H9 (cell line): Measurements from ENCODE around the gene LRTM2. TPM values are rescaled to one million over a fixed set of nuclear protein-coding genes. Genes with fewer than 3 reads are reported as not detected.

ENCODE experiments used
- DNase-seq: peaks from one replicate; pipeline ENCODE4 v3.0.0-alpha.2; 2017
- H2AFZ ChIP-seq: one replicate; pipeline ENCODE4 v1.6.1; 2013; ENCODE audit warnings: mild to moderate bottlenecking, low read length, control low read depth, moderate library complexity
- H2AK5ac ChIP-seq: 2 replicates; pipeline ENCODE4 v1.6.1; 2013; ENCODE audit warnings: low read length, control low read depth, mixed read lengths; ENCODE audit not compliant: insufficient read length
- H2BK120ac ChIP-seq: one replicate; pipeline ENCODE4 v1.6.1; 2013; ENCODE audit warnings: low read depth, mild to moderate bottlenecking, low read length, control low read depth, inconsistent platforms; ENCODE audit not compliant: poor library complexity, severe bottlenecking
- H2BK12ac ChIP-seq: 2 replicates; pipeline ENCODE4 v1.6.1; 2013; ENCODE audit warnings: low read length, control low read depth, mixed read lengths, low read depth; ENCODE audit not compliant: insufficient read length
- H2BK15ac ChIP-seq: 2 replicates; pipeline ENCODE4 v1.6.1; 2013; ENCODE audit warnings: low read depth, low read length, control low read depth
- H2BK20ac ChIP-seq: one replicate; pipeline ENCODE4 v1.6.1; 2013; ENCODE audit warnings: low read depth, mild to moderate bottlenecking, low read length, control low read depth, inconsistent platforms; ENCODE audit not compliant: poor library complexity, severe bottlenecking
- H2BK5ac ChIP-seq: 2 replicates; pipeline ENCODE4 v1.6.1; 2013; ENCODE audit warnings: low read length, control low read depth, mixed read lengths; ENCODE audit not compliant: insufficient read length
- H3K14ac ChIP-seq: 2 replicates; pipeline ENCODE4 v1.6.1; 2013; ENCODE audit warnings: low read length, control low read depth; ENCODE audit not compliant: insufficient read depth
- H3K18ac ChIP-seq: 2 replicates; pipeline ENCODE4 v1.6.1; 2013; ENCODE audit warnings: low read depth, mild to moderate bottlenecking, mixed read lengths, low read length, control low read depth; ENCODE audit not compliant: insufficient read length
- H3K23ac ChIP-seq: 2 replicates; pipeline ENCODE4 v1.6.1; 2013; ENCODE audit warnings: low read length, control low read depth, mixed read lengths, low read depth; ENCODE audit not compliant: insufficient read length
- H3K23me2 ChIP-seq: 2 replicates; pipeline ENCODE4 v1.6.1; 2013; ENCODE audit warnings: low read depth, mild to moderate bottlenecking, mixed read lengths, low read length, control low read depth; ENCODE audit not compliant: insufficient read length, poor library complexity, severe bottlenecking
- H3K27ac ChIP-seq: 2 replicates; pipeline ENCODE4 v1.5.1; 2013; ENCODE audit warnings: low read length, control low read depth, mixed read lengths, low read depth; ENCODE audit not compliant: insufficient read length
- H3K27me3 ChIP-seq: 2 replicates; pipeline ENCODE4 v1.6.1; 2013; ENCODE audit warnings: low read length, control low read depth, inconsistent platforms; ENCODE audit not compliant: insufficient read depth
- H3K4ac ChIP-seq: 2 replicates; pipeline ENCODE4 v1.6.1; 2013; ENCODE audit warnings: low read depth, mild to moderate bottlenecking, control low read depth, inconsistent platforms, low read length, moderate library complexity
- H3K4me1 ChIP-seq: 2 replicates; pipeline ENCODE4 v1.6.1; 2013; ENCODE audit warnings: low read length, control low read depth, inconsistent platforms; ENCODE audit not compliant: insufficient read depth
- H3K4me2 ChIP-seq: 2 replicates; pipeline ENCODE4 v1.6.1; 2013; ENCODE audit warnings: low read length, control low read depth, mixed read lengths; ENCODE audit not compliant: insufficient read length, insufficient read depth
- H3K56ac ChIP-seq: 2 replicates; pipeline ENCODE4 v1.6.1; 2013; ENCODE audit warnings: low read depth, mild to moderate bottlenecking, mixed read lengths, low read length, control low read depth; ENCODE audit not compliant: insufficient read length
- H3K79me1 ChIP-seq: 2 replicates; pipeline ENCODE4 v1.6.1; 2013; ENCODE audit warnings: low read depth, mild to moderate bottlenecking, moderate library complexity, low read length, control low read depth, inconsistent platforms; ENCODE audit not compliant: insufficient read depth, poor library complexity, severe bottlenecking
- H3K79me2 ChIP-seq: 2 replicates; pipeline ENCODE4 v1.6.1; 2013; ENCODE audit warnings: low read length, control low read depth, inconsistent platforms; ENCODE audit not compliant: insufficient read depth
- H3K9ac ChIP-seq: 2 replicates; pipeline ENCODE4 v1.6.1; 2013; ENCODE audit warnings: low read length, control low read depth, mixed read lengths; ENCODE audit not compliant: insufficient read length; ENCODE audit errors: extremely low read depth
- H3K9me3 ChIP-seq: one replicate; pipeline ENCODE4 v1.6.1; 2013; ENCODE audit warnings: low read depth, low read length, inconsistent platforms; ENCODE audit not compliant: control insufficient read depth
- H3T11ph ChIP-seq: one replicate; pipeline ENCODE4 v1.6.1; 2013; ENCODE audit warnings: mild to moderate bottlenecking, low read length, control low read depth, inconsistent platforms
- H4K20me1 ChIP-seq: one replicate; pipeline ENCODE4 v1.6.1; 2013; ENCODE audit not compliant: control insufficient read depth, insufficient read length, insufficient read depth
- H4K5ac ChIP-seq: 2 replicates; pipeline ENCODE4 v1.6.1; 2013; ENCODE audit warnings: low read depth, mild to moderate bottlenecking, mixed read lengths, low read length, control low read depth; ENCODE audit not compliant: insufficient read length
- H4K8ac ChIP-seq: replicated peaks from 2 replicates; pipeline ENCODE4 v1.6.1; 2013; ENCODE audit warnings: low read length, control low read depth, mixed read lengths, low read depth; ENCODE audit not compliant: insufficient read length
- H4K91ac ChIP-seq: 2 replicates; pipeline ENCODE4 v1.6.1; 2013; ENCODE audit warnings: low read depth, mild to moderate bottlenecking, moderate library complexity, mixed read lengths, low read length, control low read depth; ENCODE audit not compliant: insufficient read length
- H3K27ac Mint-ChIP-seq, 3 experiments: 2 replicates in 2 of 3; 3 replicates in 1 of 3; pipeline ENCODE4 v1.8.0; 2020 to 2021; ENCODE audit warnings: mixed read lengths in 3 of 3, mild to moderate bottlenecking in 1 of 3, moderate library complexity in 1 of 3
- H3K27me3 Mint-ChIP-seq: 2 replicates; pipeline ENCODE4 v1.8.0; 2021; ENCODE audit warnings: low read depth, mild to moderate bottlenecking, moderate library complexity, mixed read lengths
- H3K36me3 Mint-ChIP-seq, 3 experiments: 2 replicates in 2 of 3; 3 replicates in 1 of 3; pipeline ENCODE4 v1.8.0; 2020 to 2021; ENCODE audit warnings: low read depth in 3 of 3, mixed read lengths in 3 of 3; ENCODE audit not compliant: insufficient read depth in 1 of 3
- H3K4me1 Mint-ChIP-seq, 2 experiments: 2 replicates each; pipeline ENCODE4 v1.8.0; 2020; ENCODE audit warnings: mixed read lengths in 2 of 2
- H3K4me3 Mint-ChIP-seq, 2 experiments: 2 replicates in 1 of 2; 3 replicates in 1 of 2; pipeline ENCODE4 v1.8.0; 2020 to 2021; ENCODE audit warnings: mild to moderate bottlenecking in 2 of 2, mixed read lengths in 2 of 2, moderate library complexity in 1 of 2
- H3K9me3 Mint-ChIP-seq, 2 experiments: 2 replicates in 1 of 2; 3 replicates in 1 of 2; pipeline ENCODE4 v1.8.0; 2020; ENCODE audit warnings: mild to moderate bottlenecking in 2 of 2, mixed read lengths in 2 of 2, moderate library complexity in 1 of 2
- WGBS: extraction: QIAGEN DNeasy Blood & Tissue Kit; methylation state at CpG from one replicate; pipeline ENCODE4 v1.1.7; 2013; ENCODE audit warnings: missing lambda C conversion rate, low lambda C conversion rate, mixed read lengths; ENCODE audit not compliant: insufficient read length; ENCODE audit errors: extremely low coverage; 5-methylcytosine and 5-hydroxymethylcytosine counted together
- total RNA-seq: library from RNA; stranded (reverse); gene quantifications from 2 replicates; pipeline ENCODE4 v1.2.1, GENCODE V29; 2021
- TF ChIP-seq, protein P1 (sequence below): fragments of 200-600 bp; sonication (generic); conservative IDR thresholded peaks from 3 replicates; pipeline ENCODE4 v1.8.0; 2021; ENCODE audit warnings: antibody characterized with exemption, mild to moderate bottlenecking

The LRTM2 gene
- total RNA-seq, 1 experiment from 2014 or later = not detected

DNA sequence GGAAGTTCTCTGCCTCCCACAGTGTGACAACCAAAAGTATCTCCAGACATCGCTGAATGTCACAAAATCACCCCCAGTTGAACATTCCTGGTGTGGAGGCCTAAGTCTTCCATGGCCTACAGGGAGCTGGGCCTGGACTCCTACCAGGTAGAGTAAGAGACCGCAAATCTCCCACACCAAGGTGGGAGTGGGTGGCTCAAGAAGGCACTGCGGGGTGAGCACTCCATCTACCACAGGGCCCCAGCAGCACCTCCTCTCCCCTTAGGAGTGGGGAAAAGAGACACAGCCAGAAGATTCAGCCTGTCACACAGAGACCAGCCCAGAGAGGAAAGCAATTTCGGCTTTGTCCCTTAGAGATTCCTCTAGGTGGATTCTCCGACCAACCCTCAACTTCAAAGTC is 25.5 kb downstream of the LRTM2 start:
- TF ChIP-seq, protein P1, sequence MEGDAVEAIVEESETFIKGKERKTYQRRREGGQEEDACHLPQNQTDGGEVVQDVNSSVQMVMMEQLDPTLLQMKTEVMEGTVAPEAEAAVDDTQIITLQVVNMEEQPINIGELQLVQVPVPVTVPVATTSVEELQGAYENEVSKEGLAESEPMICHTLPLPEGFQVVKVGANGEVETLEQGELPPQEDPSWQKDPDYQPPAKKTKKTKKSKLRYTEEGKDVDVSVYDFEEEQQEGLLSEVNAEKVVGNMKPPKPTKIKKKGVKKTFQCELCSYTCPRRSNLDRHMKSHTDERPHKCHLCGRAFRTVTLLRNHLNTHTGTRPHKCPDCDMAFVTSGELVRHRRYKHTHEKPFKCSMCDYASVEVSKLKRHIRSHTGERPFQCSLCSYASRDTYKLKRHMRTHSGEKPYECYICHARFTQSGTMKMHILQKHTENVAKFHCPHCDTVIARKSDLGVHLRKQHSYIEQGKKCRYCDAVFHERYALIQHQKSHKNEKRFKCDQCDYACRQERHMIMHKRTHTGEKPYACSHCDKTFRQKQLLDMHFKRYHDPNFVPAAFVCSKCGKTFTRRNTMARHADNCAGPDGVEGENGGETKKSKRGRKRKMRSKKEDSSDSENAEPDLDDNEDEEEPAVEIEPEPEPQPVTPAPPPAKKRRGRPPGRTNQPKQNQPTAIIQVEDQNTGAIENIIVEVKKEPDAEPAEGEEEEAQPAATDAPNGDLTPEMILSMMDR = no peak

More for the DNA sequence above, 25.5 kb downstream of the LRTM2 start:
- H3K23ac ChIP-seq = no peak overlapping the region
- H4K91ac ChIP-seq = no peak overlapping the region
- no CpG with 5 or more reads among the region's 5 CpGs for WGBS
- H4K20me1 ChIP-seq = no peaks in the 10 kb centered on the region
- Mint-ChIP-seq H3K4me3 (no peak overlapping the region), H3K4me1 (peaks cover 15 to 49% of the 10 kb centered on the region in 2 experiments), H3K27me3 (peaks cover 11% of the 10 kb centered on the region), H3K27ac (no peak overlapping the region), H3K9me3 (no peaks in the 10 kb centered on the region), H3K36me3 (no peaks in the 10 kb centered on the region)
- no peak overlapping the region for H2BK12ac ChIP-seq
- H3K14ac ChIP-seq = no peak overlapping the region
- H3T11ph ChIP-seq = no peak overlapping the region
- no peaks in the 10 kb centered on the region for H3K79me1 ChIP-seq
- H3K18ac ChIP-seq = no peak overlapping the region
- H3K23me2 ChIP-seq = no peaks in the 10 kb centered on the region
- H2AK5ac ChIP-seq = no peak overlapping the region
- no peak overlapping the region for H4K8ac ChIP-seq
- no peaks in the 10 kb centered on the region for H3K27me3 ChIP-seq
- H2BK15ac ChIP-seq = no peak overlapping the region
- no peak overlapping the region for H3K4me2 ChIP-seq
- no peak overlapping the region for H2BK120ac ChIP-seq
- no peak overlapping the region for H2AFZ ChIP-seq
- no peaks in the 10 kb centered on the region for H3K9me3 ChIP-seq
- H4K5ac ChIP-seq = no peak overlapping the region
- no peak overlapping the region for H3K4ac ChIP-seq
- no peak overlapping the region for H3K9ac ChIP-seq
- peaks cover 9% of the 10 kb centered on the region; the same call in 1 of the 2 replicates for H3K4me1 ChIP-seq
- no peak overlapping the region for H2BK20ac ChIP-seq
- no peak overlapping the region for H3K27ac ChIP-seq
- H2BK5ac ChIP-seq = no peak overlapping the region
- DNase-seq = no peak
- no peak overlapping the region for H3K56ac ChIP-seq
- no peaks in the 10 kb centered on the region for H3K79me2 ChIP-seq
